NCI-H1436 treated with DMSO at 0.1 percent for 48 hours (cell line): Measurements from ENCODE around the gene SNTG2.

Experiments
- DNase-seq: peaks from one replicate; lab custom pipeline; 2025; lab: John Stamatoyannopoulos, UW

The SNTG2 gene

GRCh38 chr2:1319393-1319792 lies 368.7 kb downstream of the SNTG2 start:
- DNase-seq, result no peak

- DNase-seq, result no peak
These were observed 370.7 kb downstream of the SNTG2 start for GRCh38 chr2:1321321-1321720.

- no peak for DNase-seq
These were observed 374.2 kb downstream of the SNTG2 start for GRCh38 chr2:1324884-1325283.

- DNase-seq, result no peak
These were observed 378.0 kb downstream of the SNTG2 start for GRCh38 chr2:1328684-1329083.

- DNase-seq, result no peak
These were observed 388.9 kb downstream of the SNTG2 start for GRCh38 chr2:1339388-1340140.

- no peak for DNase-seq
These were observed 389.5 kb downstream of the SNTG2 start for GRCh38 chr2:1340141-1340512.

- DNase-seq, result no peak
These were observed 390.9 kb downstream of the SNTG2 start for GRCh38 chr2:1341404-1342120.

- DNase-seq, result no peak
These were observed 398.1 kb downstream of the SNTG2 start for GRCh38 chr2:1348789-1349188.

- no peak for DNase-seq
These were observed 399.5 kb downstream of the SNTG2 start for GRCh38 chr2:1350111-1350510.

- no peak for DNase-seq
These were observed 402.5 kb downstream of the SNTG2 start for GRCh38 chr2:1353124-1353523.

- DNase-seq, result no peak
These were observed 402.9 kb downstream of the SNTG2 start for GRCh38 chr2:1353543-1353942.

GRCh38 chr2:1360144-1360543 lies 409.5 kb downstream of the SNTG2 start:
- no peak for DNase-seq

GRCh38 chr2:1360557-1361250 lies 410.1 kb downstream of the SNTG2 start:
- peak; percentile 25 for DNase-seq

GRCh38 chr2:1363367-1363766 lies 412.7 kb downstream of the SNTG2 start:
- no peak for DNase-seq

GRCh38 chr2:1366546-1367134 lies 416.0 kb downstream of the SNTG2 start:
- peak; percentile 71 for DNase-seq

GRCh38 chr2:1367601-1368000 lies 417.0 kb downstream of the SNTG2 start:
- no peak for DNase-seq

- DNase-seq, result no peak
These were observed 419.3 kb downstream of the SNTG2 start for GRCh38 chr2:1369905-1370304.

GRCh38 chr2:1370461-1370860 lies 419.8 kb downstream of the SNTG2 start:
- DNase-seq, result no peak

GRCh38 chr2:1371082-1371481 lies 420.4 kb downstream of the SNTG2 start:
- DNase-seq, result no peak

GRCh38 chr2:1373830-1374229 lies 423.2 kb downstream of the SNTG2 start:
- DNase-seq, result no peak

- no peak for DNase-seq
These were observed 423.6 kb downstream of the SNTG2 start for GRCh38 chr2:1374287-1374686.

GRCh38 chr2:1375794-1376193 lies 425.1 kb downstream of the SNTG2 start:
- DNase-seq, result no peak

- no peak for DNase-seq
These were observed 426.8 kb downstream of the SNTG2 start for GRCh38 chr2:1377473-1377872.
